HG03139 (cell line): ENCODE measurements around the gene ITPR2.
"Not testable (repeated sequence)": the region's sequence is repeated elsewhere in the genome, so short reads cannot be mapped to it uniquely, and the experiment has no call there.

Source experiments
- ATAC-seq: cut with Tn5 transposase; IDR thresholded peaks from one replicate; pipeline ENCODE4 v1.9.1; 2021; ENCODE audit not compliant: unreplicated experiment

ITPR2 gene

GRCh38 chr12:26851031-26851809 is 18.2 kb upstream of the ITPR2 start:
- no peak for ATAC-seq

DNA sequence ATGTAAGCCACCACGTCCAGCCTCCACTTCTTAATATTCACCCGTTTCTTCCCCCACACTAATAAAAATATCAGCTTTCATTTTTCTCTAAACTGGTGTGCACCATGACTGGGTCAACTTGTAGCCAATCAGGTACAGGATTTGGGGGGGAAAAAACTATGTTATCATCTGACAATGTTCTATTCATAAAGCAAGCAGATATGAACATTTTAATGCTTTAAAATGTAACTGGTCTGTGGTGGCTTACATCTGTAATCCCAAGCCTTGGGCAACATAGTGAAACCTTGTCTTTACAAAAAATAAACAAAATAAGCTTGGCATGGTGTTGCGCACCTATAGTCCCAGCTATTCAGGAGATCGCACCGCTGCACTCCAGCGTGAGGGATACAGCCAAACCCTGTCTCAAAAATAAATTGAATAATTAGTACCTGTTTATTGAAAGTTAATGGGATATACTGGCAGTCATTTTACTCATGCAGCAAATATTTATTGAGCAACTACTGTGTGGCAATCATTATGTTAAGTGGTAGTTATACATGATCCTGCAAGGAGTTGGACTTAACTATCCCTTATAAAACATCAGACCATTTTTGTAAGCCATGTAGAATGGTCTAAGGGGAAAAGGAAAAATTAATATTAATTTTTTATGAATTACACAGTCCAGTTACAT is 15.3 kb upstream of the ITPR2 start:
- no peak for ATAC-seq

DNA sequence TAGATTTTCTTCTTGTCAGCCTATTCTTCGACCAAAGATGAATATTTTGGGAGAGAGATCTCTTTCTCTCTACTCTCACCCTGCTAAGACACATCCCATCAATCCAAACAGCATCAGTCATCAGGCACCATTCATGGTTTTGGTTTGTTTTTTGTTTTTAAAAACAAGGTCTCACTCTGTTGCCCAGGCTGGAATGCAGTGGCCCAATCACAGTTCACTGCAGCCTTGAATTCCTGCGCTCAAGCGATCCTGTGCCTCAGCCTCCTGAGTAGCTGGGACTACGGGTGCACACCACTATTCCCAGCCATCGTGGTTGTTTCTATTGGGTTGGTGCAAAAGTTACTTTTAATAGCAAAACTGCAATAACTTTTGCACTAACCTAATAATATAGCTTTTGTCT is 14.4 kb upstream of the ITPR2 start:
- no peak for ATAC-seq

GRCh38 chr12:26846416-26846815 is 13.4 kb upstream of the ITPR2 start:
- no peak for ATAC-seq

DNA sequence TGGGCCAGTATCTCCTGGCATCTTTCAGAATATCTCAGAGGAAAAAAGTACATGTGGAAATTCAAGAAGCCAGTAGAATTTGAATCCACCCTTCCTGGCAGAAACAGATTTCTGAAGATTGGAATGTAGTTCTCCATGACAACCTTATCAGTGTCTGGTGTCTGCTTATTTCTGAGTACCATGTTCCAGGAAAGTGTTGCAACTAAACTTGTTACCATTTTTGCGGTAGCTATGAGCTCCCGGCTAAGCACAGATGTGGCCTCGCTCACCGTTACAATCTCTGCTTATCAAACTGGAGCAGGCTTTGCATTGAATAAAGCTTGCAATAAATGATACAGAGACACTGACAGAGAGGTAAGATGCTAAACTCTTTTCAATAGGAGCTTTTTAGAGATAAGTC is 13.0 kb upstream of the ITPR2 start:
- ATAC-seq = no peak

DNA sequence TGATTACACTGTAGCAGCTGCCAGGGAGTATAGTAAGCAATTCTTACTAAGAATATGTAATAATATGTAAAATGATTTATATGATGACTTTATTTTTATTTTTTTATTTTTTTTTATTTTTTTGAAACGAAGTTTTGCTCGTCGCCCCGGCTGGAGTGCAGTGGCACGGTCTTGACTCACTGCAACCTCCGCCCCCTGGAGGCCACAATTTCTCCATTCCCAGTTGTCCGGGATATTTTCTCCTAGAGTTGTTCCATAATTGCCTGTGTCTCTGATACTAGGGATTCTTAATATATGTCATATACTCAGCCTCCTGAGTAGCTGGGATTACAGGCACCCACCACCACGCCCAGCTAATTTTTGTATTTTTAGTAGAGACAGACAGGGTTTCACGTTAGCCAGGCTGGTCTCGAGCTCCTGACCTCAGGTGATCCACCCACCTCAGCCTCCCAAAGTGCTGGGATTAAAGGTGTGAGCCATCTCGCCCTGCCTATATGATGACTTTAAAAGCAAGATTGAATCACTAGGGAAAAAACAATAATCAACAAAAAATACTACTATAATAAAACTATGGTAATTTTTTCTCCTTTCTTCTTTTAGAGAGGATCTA is 12.2 kb upstream of the ITPR2 start:
- no peak for ATAC-seq

- ATAC-seq = no peak
Observed at GRCh38 chr12:26843311-26843710, 10.3 kb upstream of the ITPR2 start.

DNA sequence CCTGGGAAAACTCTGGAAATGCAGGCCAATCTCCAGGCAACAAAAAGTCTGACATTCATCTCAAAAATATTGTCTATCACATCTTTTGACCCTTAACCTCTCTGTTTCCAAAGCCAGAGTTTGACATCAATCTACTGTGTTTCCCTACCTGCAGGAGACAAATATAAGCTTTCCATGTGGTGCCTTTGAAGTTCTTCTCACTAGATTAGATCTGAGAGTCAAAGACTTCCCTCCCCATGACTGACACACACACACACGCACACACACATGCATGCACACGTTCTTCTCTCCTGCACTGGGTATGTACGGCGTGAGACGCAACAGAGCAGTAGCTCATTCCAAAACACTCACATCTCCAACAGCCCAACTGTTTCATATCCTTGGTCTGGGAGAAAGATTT is 8.1 kb upstream of the ITPR2 start:
- ATAC-seq = no peak

DNA sequence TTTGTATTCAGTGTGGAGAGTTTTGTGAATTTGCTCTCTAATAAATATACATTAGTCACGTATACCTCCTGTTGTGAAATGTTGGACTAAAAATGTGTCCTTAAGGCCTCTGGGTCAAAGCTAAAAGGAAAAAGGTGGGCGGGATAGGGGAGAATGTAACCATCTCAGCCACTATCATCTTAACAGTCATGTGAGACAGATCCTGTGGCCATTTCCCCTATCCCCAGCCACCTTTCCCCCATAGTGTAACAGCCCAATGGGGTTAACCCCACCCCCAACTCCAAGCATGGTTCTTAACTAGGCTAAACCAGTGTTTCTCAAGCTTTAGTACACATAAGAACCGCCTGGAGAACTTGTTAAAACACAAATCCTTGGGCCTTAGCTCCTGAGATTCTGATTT is 6.5 kb upstream of the ITPR2 start:
- no peak for ATAC-seq

- ATAC-seq = no peak
Observed at GRCh38 chr12:26838888-26839416, 6.0 kb upstream of the ITPR2 start.

DNA sequence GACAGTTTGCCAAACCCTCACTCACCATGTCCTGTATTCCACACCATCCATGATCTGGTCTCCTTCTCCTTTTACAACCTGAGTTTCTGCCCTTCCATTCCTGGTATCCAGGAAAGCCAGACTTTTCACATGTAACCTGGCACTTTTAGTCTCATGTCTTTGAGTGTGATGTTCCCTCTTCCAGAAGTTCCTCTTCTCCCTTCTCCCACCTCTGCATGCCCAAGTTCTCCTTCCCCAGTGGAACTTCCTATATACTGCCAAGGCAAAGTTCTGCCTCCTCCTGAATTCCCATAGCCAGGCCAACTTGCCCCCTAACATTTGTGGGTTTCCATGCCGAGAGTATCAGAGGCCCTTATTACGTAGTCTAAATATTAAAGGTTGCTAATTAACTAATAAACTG is 3.2 kb upstream of the ITPR2 start:
- ATAC-seq = no peak

GRCh38 chr12:26834503-26835060 is 1.6 kb upstream of the ITPR2 start:
- not testable (repeated sequence) for ATAC-seq

GRCh38 chr12:26833743-26834490 is 923 bp upstream of the ITPR2 start:
- no peak for ATAC-seq

DNA sequence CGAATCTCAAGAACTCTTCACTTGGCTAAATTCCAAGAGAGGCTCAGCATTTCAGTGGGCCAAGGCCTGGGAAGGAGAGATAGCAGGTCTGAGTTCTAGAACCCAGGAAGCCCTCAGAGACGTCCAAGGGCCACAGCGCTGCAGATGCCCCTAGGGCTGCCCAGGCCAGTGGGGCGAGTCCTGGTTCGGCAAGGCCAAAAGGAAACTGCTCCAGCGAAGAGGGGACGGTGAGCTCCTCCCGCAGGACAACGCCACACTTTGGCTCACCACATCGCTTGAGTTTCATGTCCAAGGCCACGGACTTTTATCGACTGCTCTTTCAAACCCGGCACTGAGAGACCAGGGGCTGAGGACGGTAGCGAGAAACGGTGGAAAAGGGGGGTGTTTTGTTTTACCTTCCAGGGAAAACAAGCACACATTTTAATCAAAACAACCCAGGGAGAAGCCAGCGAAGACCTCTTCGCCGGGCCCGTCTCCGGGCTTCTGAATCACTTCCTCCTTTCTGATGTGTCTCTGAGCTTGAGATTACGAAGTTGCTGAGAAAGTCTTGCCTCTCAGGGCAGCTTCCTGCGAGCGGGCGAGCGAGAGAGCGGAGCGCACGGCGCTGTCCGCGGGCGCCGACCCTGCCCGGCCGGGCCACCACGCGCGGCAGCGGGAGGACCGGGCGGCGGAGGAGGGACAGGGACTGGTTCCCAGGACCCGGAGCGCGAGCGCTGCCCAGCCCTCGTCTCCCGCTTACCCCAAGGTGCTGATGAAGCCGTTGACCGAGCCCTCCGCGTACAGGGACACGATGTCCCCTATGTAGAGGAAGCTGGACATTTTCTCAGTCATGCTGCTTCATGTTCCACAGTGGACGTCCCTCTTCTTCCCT is 808 bp downstream of the ITPR2 start:
- peak; percentile 43 for ATAC-seq

- ATAC-seq = no peak
Observed at GRCh38 chr12:26830783-26831551, 2.0 kb downstream of the ITPR2 start.

DNA sequence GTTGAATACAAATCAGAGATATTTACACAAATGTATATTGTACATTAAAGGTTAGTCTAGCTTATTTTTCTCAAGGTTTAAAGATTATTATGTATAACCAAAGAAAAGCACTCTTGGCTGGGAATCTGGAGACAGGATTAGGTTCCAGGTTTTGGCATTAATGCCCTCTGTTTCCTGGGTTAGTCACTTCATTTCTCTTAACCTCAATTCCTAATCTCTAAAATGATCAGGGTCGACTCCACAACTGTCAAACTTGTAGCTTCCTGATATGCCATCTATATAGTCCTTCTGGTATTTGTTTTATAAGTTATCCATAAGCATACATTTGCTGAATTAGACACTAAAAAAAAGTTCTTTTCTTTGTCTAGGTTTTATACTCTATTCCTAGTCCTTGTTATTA is 2.6 kb downstream of the ITPR2 start:
- no peak for ATAC-seq

DNA sequence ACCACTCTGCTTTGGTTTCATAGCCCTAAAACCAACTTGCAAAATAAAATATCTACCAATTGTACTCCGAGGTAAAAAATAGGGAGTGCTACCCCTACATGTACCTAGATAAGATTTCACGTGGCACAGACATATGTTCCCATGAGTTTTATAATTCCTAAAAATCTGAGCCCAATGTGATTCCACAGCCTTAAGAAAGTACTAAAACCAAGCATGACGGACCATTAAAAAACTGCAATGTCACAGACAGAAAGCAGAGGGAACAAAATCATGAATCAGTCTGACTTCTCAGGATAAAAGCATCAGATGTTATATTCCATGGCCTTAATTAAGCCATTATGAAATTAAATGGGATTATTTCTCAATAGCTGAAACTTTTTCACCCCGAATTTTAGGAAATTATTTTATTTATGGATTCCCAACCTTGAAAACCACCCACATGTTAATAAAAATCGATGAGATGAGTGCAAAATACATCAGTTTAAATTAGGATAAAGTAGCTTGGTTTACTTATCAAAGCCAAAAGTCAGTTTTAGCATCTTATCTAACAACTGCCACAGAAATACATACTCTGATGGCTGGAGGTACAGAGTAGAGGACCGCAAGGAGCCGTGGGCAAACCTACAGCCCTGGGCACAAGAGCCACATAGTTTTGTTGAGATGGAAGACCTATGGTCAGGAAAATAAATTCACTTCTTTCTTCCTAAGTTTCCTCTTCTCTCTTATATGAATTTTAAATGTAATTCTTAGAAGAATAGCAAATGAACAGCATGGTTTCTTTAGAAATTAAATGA is 4.5 kb downstream of the ITPR2 start:
- no peak for ATAC-seq

DNA sequence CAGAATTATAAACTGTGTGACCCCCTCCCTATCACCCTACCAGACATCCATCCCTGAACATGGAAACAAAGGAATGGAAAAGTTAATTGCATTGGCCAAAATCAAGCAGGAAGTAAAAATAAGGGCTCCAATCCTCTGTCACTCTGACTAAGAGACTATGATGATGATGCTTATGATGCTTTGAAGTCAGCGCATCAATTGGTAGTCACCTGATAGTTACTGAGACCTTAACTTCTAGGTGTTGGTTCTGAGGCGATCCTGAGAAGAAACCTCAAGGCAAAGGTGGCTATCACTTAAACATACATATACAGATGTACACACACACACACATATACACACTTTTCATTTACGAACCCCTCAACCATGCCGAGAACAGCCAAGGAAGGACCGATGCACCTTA is 6.6 kb downstream of the ITPR2 start:
- ATAC-seq = no peak
